GM21619 (cell line): ENCODE data around the gene CERS6.
"Not testable (repeated sequence)": the region's sequence is repeated elsewhere in the genome, so short reads cannot be mapped to it uniquely, and the experiment has no call there.

Experiments used
- ATAC-seq: cut with Tn5 transposase; IDR thresholded peaks from one replicate; pipeline ENCODE4 v1.9.1; 2021; ENCODE audit not compliant: unreplicated experiment

CERS6 gene

DNA sequence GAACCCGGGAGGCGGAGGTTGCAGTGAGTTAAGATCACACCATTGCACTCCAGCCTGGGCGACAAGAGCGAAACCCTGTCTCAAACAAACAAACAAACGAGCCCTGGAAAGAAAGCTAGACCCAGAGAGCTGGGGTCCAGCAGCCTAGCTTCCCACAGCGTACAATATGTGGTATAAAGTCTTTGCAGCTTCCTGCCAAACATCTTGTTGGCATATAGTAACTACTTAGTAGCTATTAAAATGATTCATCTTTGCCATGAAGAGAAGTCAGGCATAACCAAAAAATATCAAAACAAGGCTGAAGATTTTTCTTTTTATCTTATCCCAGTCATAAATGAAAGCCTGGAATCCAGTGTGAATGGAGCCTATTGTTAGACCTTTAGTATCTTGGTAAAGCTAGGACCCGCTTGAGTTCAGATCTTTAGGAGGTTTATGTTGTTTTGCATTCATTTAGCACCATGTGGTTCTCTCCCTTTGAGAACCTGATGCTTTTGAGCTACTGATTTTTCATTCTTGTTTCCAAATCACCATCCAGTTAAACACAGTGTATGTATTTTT is 206.7 kb downstream of the CERS6 start:
- ATAC-seq = no peak

- no peak for ATAC-seq
Measured at GRCh38 chr2:168663993-168664392, 207.9 kb downstream of the CERS6 start.

GRCh38 chr2:168664715-168665114 is 208.6 kb downstream of the CERS6 start:
- ATAC-seq = not testable (repeated sequence)

- ATAC-seq = no peak
Measured at GRCh38 chr2:168666339-168666738, 210.3 kb downstream of the CERS6 start.

- ATAC-seq = no peak
Measured at GRCh38 chr2:168667156-168667555, 211.1 kb downstream of the CERS6 start.

- no peak for ATAC-seq
Measured at GRCh38 chr2:168669151-168669550, 213.1 kb downstream of the CERS6 start.

DNA sequence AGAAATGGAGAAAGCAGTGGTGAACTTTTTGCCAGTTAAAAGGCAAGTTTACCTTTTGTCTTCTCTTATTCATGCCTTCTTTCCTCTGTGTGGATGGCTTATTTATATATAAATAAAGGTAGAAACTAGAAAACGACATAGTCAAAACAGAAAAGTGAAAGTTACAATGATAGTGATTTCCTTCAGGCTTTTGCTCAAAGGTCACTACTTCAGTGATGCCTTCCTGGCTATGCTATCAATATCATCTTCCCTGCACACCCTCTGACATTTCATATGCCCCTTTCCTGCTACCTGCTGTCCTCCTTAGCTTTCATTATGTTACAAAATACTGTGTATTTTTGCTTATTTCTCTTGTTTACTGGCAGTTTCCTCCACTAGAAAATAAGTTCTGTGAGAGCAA is 214.4 kb downstream of the CERS6 start:
- ATAC-seq = no peak

- no peak for ATAC-seq
Measured at GRCh38 chr2:168671932-168672331, 215.9 kb downstream of the CERS6 start.

DNA sequence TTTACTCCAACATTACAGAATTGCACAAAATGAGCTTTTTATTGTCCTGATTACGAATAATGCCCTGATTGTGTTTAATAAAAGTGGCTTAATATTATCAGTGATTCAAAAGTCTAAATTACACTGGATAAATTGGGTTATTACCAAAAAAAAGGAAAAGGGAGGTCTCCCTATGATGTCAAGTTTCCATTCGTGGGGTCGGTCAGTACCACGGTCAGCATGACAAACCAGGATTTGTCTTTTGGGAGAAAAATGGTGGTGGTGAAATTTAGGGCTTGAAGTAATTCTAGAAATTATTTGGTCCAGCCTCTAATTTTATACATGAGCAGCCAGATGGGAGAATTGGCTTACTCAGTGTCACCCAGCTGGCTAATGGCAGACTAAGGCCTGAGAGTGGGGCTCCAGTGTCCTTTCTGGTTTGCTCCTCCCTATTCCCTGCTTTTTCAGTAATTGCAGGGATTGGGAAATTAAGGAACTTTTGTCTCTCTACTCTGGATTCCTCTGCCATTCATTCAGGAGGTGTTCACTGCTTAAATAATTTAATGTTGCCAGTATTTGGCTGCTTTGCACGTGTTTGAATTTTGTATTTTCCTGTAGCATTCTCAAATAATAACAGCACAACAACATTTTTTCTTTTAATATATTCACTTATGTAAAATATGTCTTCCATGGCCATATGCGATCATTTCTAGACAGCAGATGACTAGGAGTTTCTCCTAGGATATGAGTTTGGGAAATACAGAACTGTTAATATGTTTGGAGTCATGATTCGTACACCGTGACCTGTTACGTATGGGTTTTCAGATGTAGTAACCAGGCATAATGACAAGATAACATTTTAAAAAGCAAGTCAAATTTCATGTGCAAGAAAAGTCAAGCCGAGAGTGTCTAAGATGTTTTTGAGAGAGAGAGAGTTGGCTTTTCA is 217.5 kb downstream of the CERS6 start:
- no peak for ATAC-seq

DNA sequence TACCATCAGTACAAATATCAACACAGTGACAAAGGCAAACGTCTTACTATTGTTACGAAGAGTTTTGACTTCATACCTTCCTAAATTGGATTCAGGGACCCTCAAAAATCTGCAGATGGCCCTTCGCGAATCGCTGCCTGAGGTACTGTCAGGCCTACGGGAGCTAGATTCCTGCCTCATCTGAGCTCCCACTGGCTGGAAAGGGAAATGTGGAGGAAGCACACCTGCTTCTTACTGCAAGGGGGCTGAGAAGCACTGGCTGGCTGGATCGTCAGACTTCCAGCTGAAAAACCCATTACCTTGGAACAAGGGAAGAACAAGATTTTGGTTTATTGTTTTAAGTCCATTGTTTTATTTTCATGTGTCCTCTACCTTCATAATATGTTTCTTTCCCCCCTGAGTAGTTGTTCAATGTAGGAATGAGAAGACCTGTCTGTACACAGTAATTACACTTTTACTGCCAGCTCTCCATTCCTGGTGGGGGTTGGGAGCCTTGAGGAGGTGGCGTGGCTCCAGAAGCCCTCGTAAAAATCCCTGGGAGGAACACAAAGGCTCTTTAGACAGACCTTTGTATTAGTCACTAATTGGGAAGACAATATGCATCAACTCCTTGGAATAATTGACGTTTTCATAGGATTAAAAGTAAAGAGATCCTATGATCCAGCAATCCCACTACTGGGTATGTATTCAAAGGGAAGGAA is 222.2 kb downstream of the CERS6 start:
- no peak for ATAC-seq

GRCh38 chr2:168679081-168679480 is 223.0 kb downstream of the CERS6 start:
- ATAC-seq = no peak

DNA sequence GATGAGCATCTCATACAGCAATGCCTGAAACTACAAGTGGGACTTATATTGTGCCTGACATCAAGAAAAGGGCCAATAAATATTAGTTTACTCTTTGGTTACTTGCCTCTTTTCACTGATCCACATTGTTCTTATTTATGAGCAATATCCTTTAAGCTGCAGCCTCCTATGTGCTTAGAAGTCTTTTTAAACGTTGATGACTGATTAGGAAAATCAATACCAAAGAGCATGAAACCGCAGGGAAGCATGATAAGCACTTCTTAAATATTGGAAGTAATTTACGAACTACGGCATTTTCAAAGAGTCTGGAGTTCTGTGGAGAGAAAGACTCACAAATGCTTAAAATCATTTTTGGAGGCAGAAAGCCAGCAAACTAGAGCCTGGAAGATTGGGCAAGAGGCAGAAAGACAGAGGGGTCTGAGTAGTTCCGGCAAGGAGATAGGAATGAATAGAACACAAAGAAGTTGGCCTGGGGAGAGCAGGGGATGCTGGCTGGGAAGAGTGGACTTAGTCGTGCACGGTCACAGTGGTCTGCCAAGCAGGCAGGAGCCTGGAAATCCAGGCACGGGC is 223.8 kb downstream of the CERS6 start:
- no peak for ATAC-seq

GRCh38 chr2:168683996-168684395 is 227.9 kb downstream of the CERS6 start:
- ATAC-seq = no peak

- ATAC-seq = no peak
Measured at GRCh38 chr2:168684921-168685599, 229.0 kb downstream of the CERS6 start.

- no peak for ATAC-seq
Measured at GRCh38 chr2:168685600-168686451, 229.8 kb downstream of the CERS6 start.

DNA sequence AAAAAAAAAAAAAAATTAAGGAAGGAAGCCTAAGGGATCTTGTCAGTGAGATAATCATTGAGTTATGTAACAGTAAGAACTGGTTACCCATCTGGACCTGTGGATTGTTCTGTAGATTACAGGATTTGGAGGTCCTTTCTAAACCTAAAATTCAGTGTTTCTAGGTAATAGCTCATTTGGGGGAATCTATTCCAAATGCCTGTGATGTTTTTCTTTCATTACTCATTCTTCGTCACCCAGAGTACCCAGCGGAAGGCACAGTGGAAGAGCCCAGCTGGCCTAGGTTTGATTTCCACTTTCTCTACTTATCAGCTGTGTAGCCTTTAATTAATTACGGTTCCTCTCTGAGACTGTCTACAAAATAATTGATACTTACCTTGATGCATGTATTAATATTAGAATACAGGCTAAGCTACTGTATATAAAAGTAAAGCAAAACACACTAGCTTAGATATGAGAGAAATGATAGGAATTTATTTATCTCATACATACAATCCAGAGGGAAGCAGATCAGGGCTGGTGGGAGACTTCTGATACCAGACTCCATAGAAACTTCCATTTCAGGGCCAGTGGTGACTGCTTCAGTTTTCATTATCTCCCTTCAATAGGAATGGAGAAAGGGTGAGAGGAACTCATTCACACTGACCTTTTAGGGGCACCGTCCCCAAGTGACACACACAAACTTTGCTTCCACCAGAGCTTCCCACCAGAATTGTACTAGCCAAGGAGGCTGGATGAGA is 230.6 kb downstream of the CERS6 start:
- ATAC-seq = no peak

GRCh38 chr2:168687314-168687713 is 231.2 kb downstream of the CERS6 start:
- no peak for ATAC-seq

DNA sequence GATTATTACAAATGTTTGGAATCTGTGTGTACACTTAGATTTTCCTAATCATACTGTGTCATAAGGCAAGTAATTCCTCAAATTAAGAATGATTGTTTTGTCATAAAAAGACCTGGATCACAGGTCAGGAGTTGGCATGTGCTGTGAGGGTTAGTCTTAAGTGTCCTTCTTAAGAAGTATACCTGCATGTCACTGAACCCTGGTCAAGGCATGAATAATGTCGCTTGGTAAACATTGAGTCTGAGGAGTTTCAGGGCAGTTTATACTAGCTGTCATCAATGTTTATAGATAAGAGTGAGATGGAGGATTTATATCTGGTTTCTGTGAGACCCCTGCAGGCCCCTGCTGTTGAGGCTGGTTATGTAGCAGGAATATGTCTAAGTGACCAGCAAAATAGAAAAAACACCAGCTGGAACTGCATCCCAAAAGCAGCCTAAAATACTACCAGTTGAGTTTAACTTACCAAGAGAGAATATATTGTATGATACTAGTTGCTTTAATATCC is 234.4 kb downstream of the CERS6 start:
- no peak for ATAC-seq

- no peak for ATAC-seq
Measured at GRCh38 chr2:168691221-168691620, 235.1 kb downstream of the CERS6 start.
